ENCODE results near the gene DND1. TPM values are rescaled to one million over a fixed set of nuclear protein-coding genes. Genes with fewer than 3 reads are reported as not detected.
A peak's percentile ranks its signal among the peaks of the same experiment; 100 is the strongest.
"Not testable (repeated sequence)": the region's sequence is repeated elsewhere in the genome, so short reads cannot be mapped to it uniquely, and the experiment has no call there.

The DND1 gene
- polyA plus RNA-seq: 0.22 TPM
- long read RNA-seq, donor 1: 0 reads
- long read RNA-seq, donor 2: 0 reads
- long read RNA-seq, donor 3: 0 reads
- long read RNA-seq, donor 4: 0 reads
- long read RNA-seq, donor 5: 0 reads
- long read RNA-seq, donor 6: 0 reads
- long read RNA-seq, donor 7: 0 reads
- long read RNA-seq, donor 8: 0 reads
- long read RNA-seq, donor 9: 0 reads
- long read RNA-seq, donor 10: 0 reads
- long read RNA-seq, donor 11: 0 reads

GRCh38 chr5:140673187-140673976 lies at the start of gene DND1:
TSS of gene DND1 (minus strand) at chr5:140673576. CDS start at chr5:140673542, 34 bp downstream.
- no CpG with 5 or more reads among the region's 45 CpGs for WGBS (ENCODE audit: insufficient coverage, low lambda C conversion rate)
- Histone ChIP-seq H3K9me3 (ENCODE audit: control insufficient read depth, low read depth, low read length) (no peaks in the 10 kb centered on the region), H3K4me3 (ENCODE audit: low read length) (no peak within 1 kb of the TSS), H3K4me1 (ENCODE audit: control insufficient read depth, insufficient read depth, low read length) (no peaks in the 10 kb centered on the region), H3K27me3 (ENCODE audit: control insufficient read depth, insufficient read depth, low read length) (no peaks in the 10 kb centered on the region), H3K36me3 (ENCODE audit: control insufficient read depth, insufficient read depth, low read length) (peaks cover 73% of the 10 kb centered on the region), H3K27ac (ENCODE audit: low read length) (no peak within 1 kb of the TSS)
- DNase-seq: no peak

GRCh38 chr5:140721395-140721794 lies 48.0 kb upstream of the DND1 start:
- not testable (repeated sequence) for H3K27ac ChIP-seq (ENCODE audit: low read length); DNase-seq; H3K36me3 ChIP-seq (ENCODE audit: control insufficient read depth, insufficient read depth, low read length); H3K27me3 ChIP-seq (ENCODE audit: control insufficient read depth, insufficient read depth, low read length); H3K4me3 ChIP-seq (ENCODE audit: low read length); H3K9me3 ChIP-seq (ENCODE audit: control insufficient read depth, low read depth, low read length); H3K4me1 ChIP-seq (ENCODE audit: control insufficient read depth, insufficient read depth, low read length)
- no CpG with 5 or more reads among the region's 5 CpGs for WGBS (ENCODE audit: insufficient coverage, low lambda C conversion rate)

- H3K27me3 ChIP-seq (ENCODE audit: control insufficient read depth, insufficient read depth, low read length); H3K9me3 ChIP-seq (ENCODE audit: control insufficient read depth, low read depth, low read length); H3K4me1 ChIP-seq (ENCODE audit: control insufficient read depth, insufficient read depth, low read length); H3K36me3 ChIP-seq (ENCODE audit: control insufficient read depth, insufficient read depth, low read length); H3K4me3 ChIP-seq (ENCODE audit: low read length); H3K27ac ChIP-seq (ENCODE audit: low read length); DNase-seq: not testable (repeated sequence)
- no CpG with 5 or more reads among the region's 6 CpGs for WGBS (ENCODE audit: insufficient coverage, low lambda C conversion rate)
Measured at GRCh38 chr5:140720738-140721137, 47.4 kb upstream of the DND1 start.

- Histone ChIP-seq H3K27ac (ENCODE audit: low read length) (peak overlapping the region; percentile 39), H3K27me3 (ENCODE audit: control insufficient read depth, insufficient read depth, low read length) (peaks cover 2% of the 10 kb centered on the region), H3K4me3 (ENCODE audit: low read length) (peak overlapping the region; percentile 21), H3K4me1 (ENCODE audit: control insufficient read depth, insufficient read depth, low read length) (no peaks in the 10 kb centered on the region), H3K9me3 (ENCODE audit: control insufficient read depth, low read depth, low read length) (no peaks in the 10 kb centered on the region), H3K36me3 (ENCODE audit: control insufficient read depth, insufficient read depth, low read length) (no peaks in the 10 kb centered on the region)
- DNase-seq: no peak
- WGBS (ENCODE audit: insufficient coverage, low lambda C conversion rate): no CpG with 5 or more reads among the region's 7 CpGs
Measured at GRCh38 chr5:140718266-140718592, 44.9 kb upstream of the DND1 start.

- H3K36me3 ChIP-seq (ENCODE audit: control insufficient read depth, insufficient read depth, low read length); H3K4me3 ChIP-seq (ENCODE audit: low read length); H3K27ac ChIP-seq (ENCODE audit: low read length); H3K9me3 ChIP-seq (ENCODE audit: control insufficient read depth, low read depth, low read length); DNase-seq; H3K4me1 ChIP-seq (ENCODE audit: control insufficient read depth, insufficient read depth, low read length); H3K27me3 ChIP-seq (ENCODE audit: control insufficient read depth, insufficient read depth, low read length): not testable (repeated sequence)
- no CpG with 5 or more reads among the region's 2 CpGs for WGBS (ENCODE audit: insufficient coverage, low lambda C conversion rate)
Measured at GRCh38 chr5:140716238-140716637, 42.9 kb upstream of the DND1 start.

GRCh38 chr5:140713562-140714094 lies 40.3 kb upstream of the DND1 start:
- H3K27ac ChIP-seq (ENCODE audit: low read length): no peak overlapping the region
- WGBS (ENCODE audit: insufficient coverage, low lambda C conversion rate): no CpG with 5 or more reads among the region's 1 CpG
- peaks cover 4% of the 10 kb centered on the region for H3K4me1 ChIP-seq (ENCODE audit: control insufficient read depth, insufficient read depth, low read length)
- no peaks in the 10 kb centered on the region for H3K36me3 ChIP-seq (ENCODE audit: control insufficient read depth, insufficient read depth, low read length)
- H3K9me3 ChIP-seq (ENCODE audit: control insufficient read depth, low read depth, low read length): no peaks in the 10 kb centered on the region
- H3K27me3 ChIP-seq (ENCODE audit: control insufficient read depth, insufficient read depth, low read length): no peaks in the 10 kb centered on the region
- no peak for DNase-seq
- no peak overlapping the region for H3K4me3 ChIP-seq (ENCODE audit: low read length)

- no peak for DNase-seq
- Histone ChIP-seq H3K4me3 (ENCODE audit: low read length) (peak overlapping the region; percentile 74), H3K36me3 (ENCODE audit: control insufficient read depth, insufficient read depth, low read length) (peaks cover 2% of the 10 kb centered on the region), H3K9me3 (ENCODE audit: control insufficient read depth, low read depth, low read length) (no peaks in the 10 kb centered on the region), H3K4me1 (ENCODE audit: control insufficient read depth, insufficient read depth, low read length) (peaks cover 4% of the 10 kb centered on the region), H3K27ac (ENCODE audit: low read length) (no peak overlapping the region), H3K27me3 (ENCODE audit: control insufficient read depth, insufficient read depth, low read length) (no peaks in the 10 kb centered on the region)
- WGBS (ENCODE audit: insufficient coverage, low lambda C conversion rate): 100% methylated on average over 1 of the region's 1 CpG
Measured at GRCh38 chr5:140711794-140712193, 38.4 kb upstream of the DND1 start.

GRCh38 chr5:140710899-140711552 lies 37.6 kb upstream of the DND1 start:
- Histone ChIP-seq H3K4me3 (ENCODE audit: low read length) (peak overlapping the region; percentile 74), H3K36me3 (ENCODE audit: control insufficient read depth, insufficient read depth, low read length) (peaks cover 4% of the 10 kb centered on the region)
- WGBS (ENCODE audit: insufficient coverage, low lambda C conversion rate): 0% methylated on average over 2 of the region's 27 CpGs

GRCh38 chr5:140708787-140709186 lies 35.4 kb upstream of the DND1 start:
- not testable (repeated sequence) for H3K27ac ChIP-seq (ENCODE audit: low read length); DNase-seq; H3K4me1 ChIP-seq (ENCODE audit: control insufficient read depth, insufficient read depth, low read length); H3K4me3 ChIP-seq (ENCODE audit: low read length); H3K9me3 ChIP-seq (ENCODE audit: control insufficient read depth, low read depth, low read length); H3K27me3 ChIP-seq (ENCODE audit: control insufficient read depth, insufficient read depth, low read length)
- H3K36me3 ChIP-seq (ENCODE audit: control insufficient read depth, insufficient read depth, low read length): peaks cover 24% of the 10 kb centered on the region
- WGBS (ENCODE audit: insufficient coverage, low lambda C conversion rate): no CpG with 5 or more reads among the region's 9 CpGs

More at GRCh38 chr5:140710899-140711552, 37.6 kb upstream of the DND1 start:
- Histone ChIP-seq H3K27ac (ENCODE audit: low read length) (peak overlapping the region; percentile 83), H3K27me3 (ENCODE audit: control insufficient read depth, insufficient read depth, low read length) (no peaks in the 10 kb centered on the region), H3K9me3 (ENCODE audit: control insufficient read depth, low read depth, low read length) (no peaks in the 10 kb centered on the region), H3K4me1 (ENCODE audit: control insufficient read depth, insufficient read depth, low read length) (peaks cover 4% of the 10 kb centered on the region)
- DNase-seq: peak; percentile 63 to 95

- no peak overlapping the region for H3K4me3 ChIP-seq (ENCODE audit: low read length)
- peaks cover 4% of the 10 kb centered on the region for H3K4me1 ChIP-seq (ENCODE audit: control insufficient read depth, insufficient read depth, low read length)
- no CpG with 5 or more reads among the region's 4 CpGs for WGBS (ENCODE audit: insufficient coverage, low lambda C conversion rate)
- H3K27me3 ChIP-seq (ENCODE audit: control insufficient read depth, insufficient read depth, low read length): no peaks in the 10 kb centered on the region
- no peak for DNase-seq
- peaks cover 32% of the 10 kb centered on the region for H3K36me3 ChIP-seq (ENCODE audit: control insufficient read depth, insufficient read depth, low read length)
- H3K9me3 ChIP-seq (ENCODE audit: control insufficient read depth, low read depth, low read length): no peaks in the 10 kb centered on the region
- H3K27ac ChIP-seq (ENCODE audit: low read length): no peak overlapping the region
Measured at GRCh38 chr5:140707812-140708211, 34.4 kb upstream of the DND1 start.
